T-helper 1 cell treated with Interleukin-12 subunit alpha and Interleukin-12 subunit beta and Interleukin-4 antibody, amounts not matched to agents 30 μg/mL and 1 μg/mL, for 36 hours (primary cell): ENCODE data around the gene GRIK2.

ENCODE experiments used
- H3K27ac Mint-ChIP-seq: one replicate; pipeline ENCODE4 v1.8.0; 2021; ENCODE audit warnings: mild to moderate bottlenecking, mixed read lengths
- H3K27me3 Mint-ChIP-seq: one replicate; pipeline ENCODE4 v1.8.0; 2021; ENCODE audit warnings: low read depth, mixed read lengths
- H3K36me3 Mint-ChIP-seq: one replicate; pipeline ENCODE4 v1.8.0; 2021; ENCODE audit warnings: low read depth, mixed read lengths
- H3K4me1 Mint-ChIP-seq: one replicate; pipeline ENCODE4 v1.8.0; 2021; ENCODE audit warnings: low read depth, mixed read lengths
- H3K4me3 Mint-ChIP-seq: one replicate; pipeline ENCODE4 v1.8.0; 2021; ENCODE audit warnings: mild to moderate bottlenecking, moderate library complexity, mixed read lengths
- H3K9me3 Mint-ChIP-seq: one replicate; pipeline ENCODE4 v1.8.0; 2021; ENCODE audit warnings: mixed read lengths

The GRIK2 gene

GRCh38 chr6:101845172-101845571 lies 451.7 kb downstream of the GRIK2 start:
- no peak overlapping the region for H3K4me3 Mint-ChIP-seq
- no peak overlapping the region for H3K27ac Mint-ChIP-seq
- H3K27me3 Mint-ChIP-seq, result no peaks in the 10 kb centered on the region
- H3K9me3 Mint-ChIP-seq, result no peaks in the 10 kb centered on the region
- no peaks in the 10 kb centered on the region for H3K36me3 Mint-ChIP-seq
- no peaks in the 10 kb centered on the region for H3K4me1 Mint-ChIP-seq

DNA sequence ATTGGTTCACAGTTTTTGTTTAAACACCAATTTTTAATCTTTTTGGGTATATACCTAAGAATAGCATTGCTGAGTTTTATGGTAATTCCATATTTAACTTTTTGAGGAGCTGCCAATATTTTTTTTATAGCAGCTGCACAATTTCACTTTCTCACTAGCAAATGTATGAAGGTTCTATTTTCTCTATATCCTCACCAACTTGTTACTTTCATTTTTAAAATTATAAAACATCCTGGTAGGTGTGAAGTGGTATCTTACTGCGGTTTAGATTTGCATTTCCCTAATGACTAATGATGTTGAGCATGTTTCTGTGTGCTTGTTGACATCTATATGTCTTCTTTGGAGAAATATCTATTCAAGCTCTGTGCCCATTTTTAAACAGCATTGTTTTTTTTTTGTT lies 452.1 kb downstream of the GRIK2 start:
- Mint-ChIP-seq H3K36me3 (no peaks in the 10 kb centered on the region), H3K27me3 (no peaks in the 10 kb centered on the region), H3K9me3 (no peaks in the 10 kb centered on the region), H3K27ac (no peak overlapping the region), H3K4me3 (no peak overlapping the region), H3K4me1 (no peaks in the 10 kb centered on the region)

- no peaks in the 10 kb centered on the region for H3K27me3 Mint-ChIP-seq
- H3K36me3 Mint-ChIP-seq, result no peaks in the 10 kb centered on the region
- no peak overlapping the region for H3K27ac Mint-ChIP-seq
- no peaks in the 10 kb centered on the region for H3K9me3 Mint-ChIP-seq
- H3K4me1 Mint-ChIP-seq, result no peaks in the 10 kb centered on the region
- H3K4me3 Mint-ChIP-seq, result no peak overlapping the region
Observed at GRCh38 chr6:101847690-101848089, 454.2 kb downstream of the GRIK2 start.

GRCh38 chr6:101851911-101852310 lies 458.4 kb downstream of the GRIK2 start:
- no peak overlapping the region for H3K4me3 Mint-ChIP-seq
- H3K27me3 Mint-ChIP-seq, result no peaks in the 10 kb centered on the region
- no peaks in the 10 kb centered on the region for H3K9me3 Mint-ChIP-seq
- no peaks in the 10 kb centered on the region for H3K4me1 Mint-ChIP-seq
- no peak overlapping the region for H3K27ac Mint-ChIP-seq
- no peaks in the 10 kb centered on the region for H3K36me3 Mint-ChIP-seq

- H3K27ac Mint-ChIP-seq, result no peak overlapping the region
- no peaks in the 10 kb centered on the region for H3K27me3 Mint-ChIP-seq
- no peak overlapping the region for H3K4me3 Mint-ChIP-seq
- H3K9me3 Mint-ChIP-seq, result no peaks in the 10 kb centered on the region
- H3K36me3 Mint-ChIP-seq, result no peaks in the 10 kb centered on the region
- no peaks in the 10 kb centered on the region for H3K4me1 Mint-ChIP-seq
Observed at GRCh38 chr6:101853231-101854085, 459.9 kb downstream of the GRIK2 start.

DNA sequence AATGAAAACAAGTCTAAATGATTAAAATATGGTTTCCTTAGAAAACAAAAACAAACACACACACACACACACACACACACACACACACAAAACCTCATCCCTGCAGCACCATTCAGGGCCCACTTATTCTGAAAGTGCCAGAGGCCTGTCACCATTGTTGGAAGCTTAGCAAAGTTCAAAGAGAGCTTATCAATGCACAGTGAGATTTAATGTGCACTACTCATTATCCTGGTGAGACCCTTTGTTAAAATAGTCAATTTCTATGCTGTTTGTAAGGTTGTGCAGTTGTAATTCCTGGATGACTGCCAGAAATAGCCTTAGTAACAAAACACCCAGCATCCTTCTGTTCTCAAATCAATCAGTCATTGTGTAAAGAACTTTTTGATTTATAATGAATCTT lies 482.9 kb downstream of the GRIK2 start:
- Mint-ChIP-seq H3K4me3 (no peak overlapping the region), H3K9me3 (no peaks in the 10 kb centered on the region)

DNA sequence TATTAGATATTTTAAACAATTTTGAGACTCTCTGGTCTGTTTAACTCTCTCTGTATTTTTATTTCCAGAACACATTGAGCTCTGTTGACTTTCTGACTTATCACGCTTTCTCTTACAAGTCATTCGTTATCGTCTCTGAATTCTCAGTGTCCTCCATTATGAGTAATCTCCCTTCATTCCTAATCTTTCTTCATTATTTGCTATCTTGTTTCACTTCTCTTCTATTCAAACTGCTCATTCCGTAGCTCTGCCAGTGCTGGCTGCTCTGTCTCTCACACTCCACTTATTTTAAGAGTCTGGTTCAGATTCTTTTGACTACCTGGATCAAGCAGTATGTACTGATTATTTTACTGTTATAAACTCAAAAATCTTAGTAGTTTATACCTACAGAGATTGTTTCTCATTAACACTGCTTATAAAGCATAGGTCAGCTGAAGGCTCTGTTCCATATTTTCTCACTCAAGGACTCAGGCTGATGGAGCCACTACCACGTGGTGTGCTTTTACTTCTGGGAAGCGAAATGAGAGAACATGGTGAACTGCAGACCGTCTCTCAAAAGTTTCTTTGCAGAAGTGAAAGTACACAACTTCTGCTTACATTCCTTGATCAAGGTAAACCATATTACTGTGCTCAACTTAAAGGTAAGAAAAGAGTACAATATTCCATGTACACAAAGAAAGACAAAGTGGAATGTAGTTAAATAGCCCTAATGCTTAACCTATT lies 485.2 kb downstream of the GRIK2 start:
- Mint-ChIP-seq H3K36me3 (no peaks in the 10 kb centered on the region), H3K9me3 (no peaks in the 10 kb centered on the region), H3K4me3 (no peak overlapping the region), H3K27ac (no peak overlapping the region), H3K4me1 (no peaks in the 10 kb centered on the region), H3K27me3 (no peaks in the 10 kb centered on the region)

More for the DNA sequence above, 482.9 kb downstream of the GRIK2 start:
- H3K27ac Mint-ChIP-seq, result no peak overlapping the region
- no peaks in the 10 kb centered on the region for H3K4me1 Mint-ChIP-seq
- no peaks in the 10 kb centered on the region for H3K27me3 Mint-ChIP-seq
- no peaks in the 10 kb centered on the region for H3K36me3 Mint-ChIP-seq

DNA sequence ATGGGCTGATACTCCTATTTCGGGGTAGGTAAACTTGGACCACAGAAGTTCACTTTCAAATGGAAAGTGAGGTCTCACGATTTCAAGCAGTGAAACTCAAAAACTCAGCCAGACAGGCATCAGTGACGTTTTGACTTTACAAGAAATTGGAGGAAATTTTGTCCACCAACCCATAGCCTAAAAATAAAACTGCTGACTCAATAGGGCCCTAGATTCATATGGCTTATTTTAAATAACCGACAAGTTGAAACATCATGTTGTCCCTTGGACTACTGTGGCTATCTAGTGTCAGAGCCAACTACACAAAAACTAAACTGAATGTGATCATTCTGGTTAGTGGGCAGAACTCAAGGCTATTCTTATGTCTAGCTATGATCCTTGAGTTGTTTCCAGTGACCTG lies 486.3 kb downstream of the GRIK2 start:
- H3K9me3 Mint-ChIP-seq, result no peaks in the 10 kb centered on the region
- H3K4me3 Mint-ChIP-seq, result no peak overlapping the region
- H3K4me1 Mint-ChIP-seq, result no peaks in the 10 kb centered on the region
- no peaks in the 10 kb centered on the region for H3K27me3 Mint-ChIP-seq
- H3K27ac Mint-ChIP-seq, result no peak overlapping the region
- no peaks in the 10 kb centered on the region for H3K36me3 Mint-ChIP-seq

- Mint-ChIP-seq H3K27me3 (no peaks in the 10 kb centered on the region), H3K4me3 (no peak overlapping the region), H3K36me3 (no peaks in the 10 kb centered on the region), H3K9me3 (no peaks in the 10 kb centered on the region), H3K27ac (no peak overlapping the region), H3K4me1 (no peaks in the 10 kb centered on the region)
Observed at GRCh38 chr6:101883505-101883904, 490.0 kb downstream of the GRIK2 start.

DNA sequence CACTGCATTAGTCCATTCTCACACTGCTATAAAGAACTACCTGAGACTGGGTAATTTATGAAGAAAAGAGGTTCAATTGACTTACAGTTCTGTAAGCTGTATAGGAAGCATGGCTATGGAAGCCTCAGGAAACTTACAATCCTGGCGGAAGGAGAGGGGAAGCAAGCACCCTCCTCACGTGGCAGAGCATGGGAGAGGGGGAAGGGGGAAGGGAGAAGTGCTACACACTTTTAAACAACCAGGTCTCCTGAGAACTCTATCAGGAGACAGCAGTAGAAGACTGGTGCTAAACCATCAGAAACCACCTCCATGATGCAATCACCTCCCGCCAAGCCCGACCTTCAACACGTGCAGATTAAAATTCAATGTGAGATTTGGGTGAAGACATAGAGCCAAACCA lies 494.0 kb downstream of the GRIK2 start:
- Mint-ChIP-seq H3K27me3 (no peaks in the 10 kb centered on the region), H3K4me3 (no peak overlapping the region), H3K27ac (no peak overlapping the region), H3K36me3 (no peaks in the 10 kb centered on the region), H3K4me1 (no peaks in the 10 kb centered on the region), H3K9me3 (no peaks in the 10 kb centered on the region)

- H3K27me3 Mint-ChIP-seq, result no peaks in the 10 kb centered on the region
Observed at GRCh38 chr6:101907356-101908217, 514.1 kb downstream of the GRIK2 start.

DNA sequence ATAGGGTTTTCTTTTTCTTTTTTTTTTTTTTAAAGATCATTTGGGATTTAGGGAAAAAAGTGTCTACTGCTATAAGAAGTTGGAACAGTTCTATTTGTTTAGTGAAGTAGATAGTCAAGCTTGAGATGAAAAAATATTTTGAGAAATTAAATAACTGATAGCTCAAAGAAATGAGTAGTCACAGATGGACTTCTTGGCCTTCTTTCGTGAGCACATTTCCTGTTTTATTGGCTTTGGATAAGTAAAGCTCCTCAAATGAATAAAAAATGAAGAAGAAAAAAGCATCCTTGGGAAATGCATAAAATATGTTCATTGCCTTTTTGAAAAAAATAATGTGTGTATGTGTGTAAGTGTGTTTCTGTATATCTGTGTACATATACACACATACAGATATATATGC lies 515.9 kb downstream of the GRIK2 start:
- Mint-ChIP-seq H3K27me3 (no peaks in the 10 kb centered on the region), H3K4me3 (no peak overlapping the region), H3K9me3 (no peaks in the 10 kb centered on the region), H3K4me1 (no peaks in the 10 kb centered on the region), H3K27ac (no peak overlapping the region), H3K36me3 (no peaks in the 10 kb centered on the region)

More at GRCh38 chr6:101907356-101908217, 514.1 kb downstream of the GRIK2 start:
- H3K36me3 Mint-ChIP-seq, result no peaks in the 10 kb centered on the region
- H3K27ac Mint-ChIP-seq, result no peak overlapping the region
- no peaks in the 10 kb centered on the region for H3K4me1 Mint-ChIP-seq
- H3K4me3 Mint-ChIP-seq, result no peak overlapping the region
- H3K9me3 Mint-ChIP-seq, result no peaks in the 10 kb centered on the region

- H3K27me3 Mint-ChIP-seq, result no peaks in the 10 kb centered on the region
- no peaks in the 10 kb centered on the region for H3K9me3 Mint-ChIP-seq
- no peak overlapping the region for H3K4me3 Mint-ChIP-seq
- H3K27ac Mint-ChIP-seq, result no peak overlapping the region
- no peaks in the 10 kb centered on the region for H3K36me3 Mint-ChIP-seq
- no peaks in the 10 kb centered on the region for H3K4me1 Mint-ChIP-seq
Observed at GRCh38 chr6:101912311-101912710, 518.8 kb downstream of the GRIK2 start.

- Mint-ChIP-seq H3K27me3 (no peaks in the 10 kb centered on the region), H3K9me3 (no peaks in the 10 kb centered on the region), H3K27ac (no peak overlapping the region), H3K36me3 (no peaks in the 10 kb centered on the region), H3K4me3 (no peak overlapping the region), H3K4me1 (no peaks in the 10 kb centered on the region)
Observed at GRCh38 chr6:101918471-101918870, 525.0 kb downstream of the GRIK2 start.
